Daoy (cell line): ENCODE data around the gene PPP2R2B. TPM values are rescaled to one million over a fixed set of nuclear protein-coding genes. Genes with fewer than 3 reads are reported as not detected.

ENCODE experiments used
- DNase-seq: peaks from one replicate; pipeline ENCODE4 v3.0.0-alpha.2; 2015; ENCODE audit warnings: low read depth
- total RNA-seq: library from RNA; depleted of rRNA; stranded (reverse); fragments of >200 nt; shearing (Covaris generic); gene quantifications from 2 replicates; pipeline ENCODE4 v1.2.3, GENCODE V29; 2014

PPP2R2B gene
- total RNA-seq, 1 experiment from 2014 or later: 5.0 TPM

DNA sequence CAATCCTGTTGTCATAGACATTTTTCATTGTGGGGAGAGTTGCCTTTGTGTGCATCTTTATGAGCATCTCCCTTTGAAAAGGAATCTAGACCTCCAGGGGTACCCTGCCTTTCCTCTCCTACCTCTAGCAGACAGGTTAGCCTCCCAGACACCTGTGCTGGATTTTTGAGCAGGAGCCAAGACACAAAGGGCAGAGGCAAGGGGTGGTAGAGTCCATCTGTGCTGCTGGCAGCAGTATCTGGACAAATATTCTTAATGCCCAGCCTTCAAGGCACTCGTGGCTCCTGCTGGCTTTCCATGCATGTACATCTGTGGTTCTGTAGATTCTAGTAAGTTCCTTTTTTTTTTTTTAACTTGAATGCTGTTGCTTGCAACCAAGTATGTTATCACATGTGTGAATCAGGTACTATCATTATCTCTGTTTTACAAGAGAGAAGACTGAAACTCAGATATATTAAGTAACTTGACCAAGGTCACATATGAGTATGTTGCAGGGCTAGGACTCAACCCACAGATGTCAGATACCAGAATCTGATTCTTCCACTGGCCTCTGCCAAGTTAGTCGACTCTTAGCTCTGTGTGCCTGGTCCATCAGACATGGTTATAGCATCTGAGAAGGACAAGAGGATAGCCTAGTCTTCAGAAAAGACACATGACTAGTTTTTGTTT is 329.6 kb downstream of the PPP2R2B start:
- DNase-seq: no peak

DNA sequence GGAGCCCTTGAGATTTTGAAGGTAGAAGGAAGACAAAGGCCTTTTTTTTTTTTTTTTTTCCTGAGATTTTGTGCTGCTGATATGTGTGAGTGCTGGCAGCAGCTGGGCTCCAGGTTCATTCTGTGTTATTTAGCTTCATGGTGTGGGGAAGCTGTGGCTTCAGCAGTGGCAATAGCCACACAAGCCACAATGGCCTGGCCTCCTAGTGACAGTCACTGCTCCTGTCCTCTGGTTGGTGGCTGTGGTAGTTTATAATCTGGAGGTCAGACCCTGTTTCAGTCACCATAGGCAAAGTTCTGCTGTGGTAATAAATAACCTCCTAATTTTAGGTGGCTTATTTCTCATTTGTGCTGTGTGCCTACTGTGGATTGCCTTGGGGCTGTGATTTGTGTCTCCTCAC is 334.3 kb downstream of the PPP2R2B start:
- no peak for DNase-seq

DNA sequence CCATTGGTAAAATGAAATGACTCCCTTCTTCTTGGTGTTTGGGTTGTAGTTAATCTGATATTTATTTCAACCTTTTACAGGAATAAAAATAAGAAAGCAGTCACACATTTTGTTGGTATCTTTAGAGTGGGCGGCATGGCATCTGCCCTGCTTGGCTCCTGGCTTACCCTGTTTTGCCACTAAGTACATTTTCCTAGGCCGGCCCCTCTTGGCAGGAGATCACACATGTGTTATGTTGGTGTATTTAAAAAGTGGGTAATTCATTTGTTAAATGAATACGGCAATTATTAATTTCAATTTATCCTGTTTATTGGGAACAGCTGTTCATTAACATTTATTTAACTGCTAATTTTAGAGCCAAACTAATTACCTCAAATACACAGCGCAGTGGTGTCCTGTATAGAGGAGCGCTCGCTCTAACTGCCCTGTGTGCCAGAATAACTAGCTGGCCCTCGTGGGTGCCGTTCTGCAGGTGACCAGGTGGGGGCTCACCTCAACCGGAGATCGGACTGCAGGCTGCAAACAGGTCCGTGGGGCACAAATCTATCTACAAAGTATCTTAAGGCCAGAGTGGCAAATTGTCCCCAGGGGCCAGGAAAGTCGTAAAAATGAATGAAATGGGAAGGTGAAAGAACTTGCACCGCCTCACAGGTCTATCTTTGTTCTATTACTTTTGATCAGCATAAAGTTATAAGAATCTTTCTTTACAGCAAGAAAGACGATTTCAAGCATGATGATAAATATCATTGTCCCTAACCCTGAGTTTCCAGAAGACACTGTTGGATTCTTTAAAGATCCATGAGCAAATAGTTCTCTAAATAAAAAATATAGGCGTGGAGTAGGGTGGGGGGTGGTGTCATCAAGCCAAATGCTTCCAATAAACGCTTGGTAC is 336.4 kb downstream of the PPP2R2B start:
- peak; percentile 78 for DNase-seq

DNA sequence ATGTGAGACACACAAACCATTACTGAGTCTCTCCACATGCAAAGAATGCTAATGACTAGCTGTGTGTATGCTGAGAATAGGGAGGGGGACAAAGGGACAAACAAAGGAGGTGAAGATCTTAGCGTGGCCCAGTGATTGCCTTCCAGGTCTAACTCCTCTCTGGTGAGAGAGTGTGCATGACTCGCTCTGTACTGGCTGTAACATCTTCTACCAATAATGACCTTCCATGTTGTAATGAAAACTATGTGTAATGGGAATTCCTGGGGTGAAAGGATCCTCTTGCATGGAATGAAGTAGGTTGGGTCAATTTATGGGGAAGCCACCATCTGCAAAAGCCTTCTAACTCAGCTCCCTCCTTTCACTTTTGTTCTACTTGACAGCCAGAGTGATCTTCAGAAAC is 338.1 kb downstream of the PPP2R2B start:
- no peak for DNase-seq

DNA sequence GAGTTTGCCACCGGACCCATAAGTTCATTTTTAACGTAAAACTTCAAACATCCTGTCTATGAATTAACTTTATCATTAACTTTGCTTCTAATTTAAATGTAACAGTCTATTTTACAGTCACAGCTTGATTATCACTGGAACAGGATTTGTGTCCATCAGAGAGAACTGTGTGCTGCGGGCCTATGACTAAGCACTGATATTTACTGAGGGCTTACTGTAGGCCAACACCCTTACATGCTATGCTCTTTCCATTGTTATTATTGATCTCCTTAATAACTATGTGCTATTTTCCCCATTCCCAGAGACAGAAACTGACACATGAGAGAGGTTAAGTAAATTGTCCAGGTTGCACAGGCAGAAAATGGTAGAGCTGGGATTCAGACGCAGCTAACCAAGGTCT is 338.6 kb downstream of the PPP2R2B start:
- no peak for DNase-seq

DNA sequence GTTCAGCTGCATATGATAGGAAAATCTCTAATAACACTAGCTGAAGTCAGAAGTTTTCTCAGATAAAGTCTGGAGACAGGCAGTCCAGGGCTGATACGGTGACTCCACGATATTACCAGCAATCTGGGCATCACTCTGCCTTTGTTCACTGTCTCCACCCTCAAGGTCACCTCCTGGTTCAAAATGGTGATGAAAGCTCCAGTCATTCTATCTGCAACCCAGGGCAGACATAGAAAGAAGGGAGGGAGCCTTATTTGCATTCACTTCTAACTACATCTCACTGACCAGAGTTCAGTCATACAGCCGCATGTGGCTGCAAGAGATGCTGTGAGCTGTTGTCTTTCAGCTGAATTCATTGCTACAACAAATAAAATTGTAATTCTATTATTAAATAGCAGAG is 340.1 kb downstream of the PPP2R2B start:
- no peak for DNase-seq

DNA sequence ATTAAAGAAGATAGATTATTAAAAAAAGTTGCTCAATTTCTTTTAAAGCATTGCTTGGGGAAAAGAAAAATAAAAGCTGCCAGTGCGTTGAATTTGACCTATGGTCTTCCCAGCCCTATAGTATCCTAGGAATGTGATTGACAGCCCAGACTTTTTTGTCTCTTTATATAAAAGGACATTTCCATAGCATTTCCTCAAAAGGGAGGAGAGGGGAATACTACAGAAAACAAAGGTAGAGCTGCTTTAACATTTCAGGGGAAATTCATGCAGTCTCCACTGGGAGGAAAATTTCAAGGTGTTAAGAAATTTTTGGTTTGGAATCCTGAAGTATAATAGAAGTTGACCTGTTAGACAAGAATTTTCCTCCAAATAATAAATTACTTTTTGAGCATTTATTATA is 344.7 kb downstream of the PPP2R2B start:
- no peak for DNase-seq

DNA sequence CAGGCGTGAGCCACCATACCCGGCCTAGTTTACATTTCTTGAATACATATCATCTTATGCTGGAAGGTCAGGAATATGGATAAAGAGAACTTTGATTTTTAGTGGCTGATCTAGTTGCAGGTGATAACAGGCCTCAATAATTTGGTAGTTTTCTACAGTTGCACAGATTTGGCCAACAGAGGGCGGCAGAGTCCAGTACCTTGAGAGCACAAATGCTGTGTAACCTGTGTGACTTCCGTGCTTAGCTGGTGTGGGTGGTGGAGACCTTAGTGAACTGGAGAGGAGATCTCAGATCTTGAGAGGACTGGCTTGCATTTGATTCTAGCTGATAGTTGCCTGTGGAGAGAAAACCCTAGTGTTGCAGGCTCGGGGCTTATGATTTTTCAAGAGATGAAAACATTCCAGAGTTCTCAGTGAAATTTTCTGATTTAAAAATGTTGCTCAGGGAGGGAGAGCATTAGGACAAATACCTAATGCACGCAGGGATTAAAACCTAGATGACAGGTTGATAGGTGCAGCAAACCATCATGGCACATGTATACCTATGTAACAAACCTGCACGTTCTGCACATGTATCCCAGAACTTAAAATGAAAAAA is 345.2 kb downstream of the PPP2R2B start:
- peak; percentile 76 for DNase-seq
